C4-2B (cell line): ENCODE results near the gene ATRNL1.
"Not testable (repeated sequence)": the region's sequence is repeated elsewhere in the genome, so short reads cannot be mapped to it uniquely, and the experiment has no call there.

ENCODE experiments used
- H3K27ac ChIP-seq: fragments of 450-650 bp; 2 replicates; pipeline ENCODE4 v1.5.1; 2017
- ZFX ChIP-seq: fragments of 450-650 bp; IDR thresholded peaks from 2 replicates; pipeline ENCODE4 v1.6.1; 2017
- TF ChIP-seq, protein P1 (sequence below): fragments of 450-650 bp; conservative IDR thresholded peaks from 2 replicates; pipeline ENCODE4 v1.5.1; 2017; ENCODE audit warnings: mild to moderate bottlenecking

ATRNL1 gene

DNA sequence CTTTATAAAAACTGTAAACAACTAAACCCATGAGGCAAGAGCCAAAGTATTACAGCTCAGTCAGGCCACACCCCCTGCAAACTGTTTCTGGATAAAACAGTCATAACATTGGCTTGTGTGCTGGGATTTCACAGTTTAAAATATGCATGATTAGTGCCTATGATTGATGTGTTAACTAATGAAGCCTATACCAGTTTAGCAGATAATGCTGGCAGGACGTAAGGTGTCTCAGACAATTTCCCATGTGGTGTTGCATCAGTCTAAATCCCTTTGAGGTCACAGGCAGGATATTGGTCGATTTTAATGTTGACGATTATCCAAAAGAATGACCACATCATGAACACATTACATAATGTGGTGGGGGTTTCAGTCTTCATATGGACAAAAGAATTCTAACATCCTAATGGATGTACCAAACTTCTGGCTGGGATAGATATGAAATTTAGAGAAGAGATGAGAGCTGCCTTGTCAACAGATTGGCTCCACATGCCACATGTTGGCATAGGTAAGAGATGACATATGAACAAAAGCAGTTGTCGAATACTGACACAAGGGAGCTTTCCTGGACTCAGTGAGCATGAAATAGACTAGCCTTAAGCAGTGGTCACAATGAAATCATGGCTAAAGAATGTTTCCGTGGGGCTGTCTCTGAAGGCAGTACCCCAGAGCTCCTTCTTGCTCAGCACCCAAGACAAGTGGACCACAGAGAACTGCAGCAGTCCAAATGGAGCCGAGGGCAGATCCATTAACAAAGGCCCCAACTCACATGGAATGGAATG is 734.3 kb downstream of the ATRNL1 start:
- TF ChIP-seq ZFX, result no peak
- TF ChIP-seq, protein P1, sequence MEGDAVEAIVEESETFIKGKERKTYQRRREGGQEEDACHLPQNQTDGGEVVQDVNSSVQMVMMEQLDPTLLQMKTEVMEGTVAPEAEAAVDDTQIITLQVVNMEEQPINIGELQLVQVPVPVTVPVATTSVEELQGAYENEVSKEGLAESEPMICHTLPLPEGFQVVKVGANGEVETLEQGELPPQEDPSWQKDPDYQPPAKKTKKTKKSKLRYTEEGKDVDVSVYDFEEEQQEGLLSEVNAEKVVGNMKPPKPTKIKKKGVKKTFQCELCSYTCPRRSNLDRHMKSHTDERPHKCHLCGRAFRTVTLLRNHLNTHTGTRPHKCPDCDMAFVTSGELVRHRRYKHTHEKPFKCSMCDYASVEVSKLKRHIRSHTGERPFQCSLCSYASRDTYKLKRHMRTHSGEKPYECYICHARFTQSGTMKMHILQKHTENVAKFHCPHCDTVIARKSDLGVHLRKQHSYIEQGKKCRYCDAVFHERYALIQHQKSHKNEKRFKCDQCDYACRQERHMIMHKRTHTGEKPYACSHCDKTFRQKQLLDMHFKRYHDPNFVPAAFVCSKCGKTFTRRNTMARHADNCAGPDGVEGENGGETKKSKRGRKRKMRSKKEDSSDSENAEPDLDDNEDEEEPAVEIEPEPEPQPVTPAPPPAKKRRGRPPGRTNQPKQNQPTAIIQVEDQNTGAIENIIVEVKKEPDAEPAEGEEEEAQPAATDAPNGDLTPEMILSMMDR, result no peak
- no peak overlapping the region for H3K27ac ChIP-seq

DNA sequence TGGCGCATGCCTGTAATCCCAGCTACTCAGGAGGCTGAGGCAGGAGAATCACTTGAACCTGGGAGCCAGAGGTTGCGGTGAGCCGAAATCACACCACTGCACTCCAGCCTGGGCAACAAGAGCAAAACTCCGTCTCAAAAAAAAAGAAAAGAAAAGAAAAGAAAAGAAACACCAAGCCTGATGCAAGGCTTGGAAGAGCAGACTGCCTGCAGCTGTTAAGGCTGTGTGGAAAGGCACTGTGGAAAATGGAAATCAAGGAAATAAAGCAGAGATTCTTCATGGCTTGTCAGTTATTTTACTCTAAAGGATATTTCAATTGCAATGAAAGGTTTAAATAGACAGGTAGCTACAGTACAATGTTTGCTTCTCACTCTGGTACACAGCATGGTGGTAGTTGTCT is 735.0 kb downstream of the ATRNL1 start:
- not testable (repeated sequence) for H3K27ac ChIP-seq

DNA sequence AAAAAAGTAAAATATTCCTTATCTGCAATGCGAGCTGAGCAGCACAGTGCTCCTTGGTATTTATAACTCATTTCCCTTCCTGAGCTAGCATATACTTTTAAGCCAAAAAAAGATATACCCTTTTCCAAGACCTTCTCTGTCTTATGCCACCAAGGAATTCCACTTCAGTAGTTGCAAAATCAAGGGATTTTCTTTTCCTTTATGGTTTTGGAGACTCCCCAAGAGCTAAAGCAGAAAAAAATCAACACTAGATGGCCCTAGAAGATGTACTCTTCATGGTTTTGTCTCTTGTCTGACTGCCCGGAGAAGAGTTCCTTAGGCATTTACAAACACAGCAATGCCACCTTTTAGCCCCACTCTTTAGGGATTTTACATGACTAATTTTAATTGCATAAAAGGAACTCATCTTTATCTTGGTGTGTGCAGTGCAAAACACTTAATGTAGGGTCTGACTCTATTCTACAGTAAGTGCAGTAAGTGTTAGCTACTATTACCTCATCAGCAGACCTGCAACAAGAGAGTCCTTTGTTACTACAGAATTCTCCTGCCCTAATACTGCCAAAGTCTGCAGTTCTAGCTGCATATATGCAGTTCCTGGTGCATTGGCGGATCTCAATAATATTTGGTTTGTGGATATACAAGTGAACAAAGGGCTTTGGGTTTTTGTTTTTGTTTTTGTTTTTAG is 736.5 kb downstream of the ATRNL1 start:
- TF ChIP-seq, protein P1, result peak; percentile 16; the same call in 1 of the 2 replicates
- no peak for TF ChIP-seq ZFX
- H3K27ac ChIP-seq, result no peak overlapping the region

DNA sequence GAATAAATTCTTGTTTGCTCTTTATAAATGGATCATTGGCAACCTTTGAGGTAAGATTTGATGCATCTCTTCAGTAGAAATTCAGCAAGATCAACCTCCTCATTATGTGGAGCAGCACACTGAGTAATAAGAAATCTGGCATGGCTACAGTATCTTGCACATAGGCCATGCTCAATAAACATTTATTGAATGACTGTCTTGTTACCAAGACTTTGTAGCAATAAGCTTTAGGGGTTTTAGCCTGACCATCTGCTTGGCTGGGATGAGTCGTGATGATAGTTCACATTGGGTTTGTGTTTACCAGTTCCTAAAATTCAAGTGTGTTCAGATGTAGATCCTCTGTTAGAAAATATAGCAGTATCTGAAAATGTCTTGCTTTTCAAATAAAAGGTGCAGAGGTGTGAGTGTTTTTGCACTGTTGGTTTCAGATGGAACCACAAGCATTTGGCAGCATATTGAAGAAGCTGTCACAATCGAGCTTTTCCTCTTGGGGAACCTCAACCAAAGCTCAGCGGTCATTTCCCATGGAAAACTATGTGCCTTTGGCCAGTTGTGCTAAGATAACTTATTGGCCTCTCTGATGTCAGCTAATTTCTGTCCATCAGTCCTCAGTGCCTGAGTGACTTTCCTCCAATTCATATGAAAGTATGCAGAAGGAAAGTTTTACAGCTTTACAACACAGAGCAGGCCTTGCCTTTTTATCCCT is 737.3 kb downstream of the ATRNL1 start:
- TF ChIP-seq, protein P1, result no peak
- no peak for TF ChIP-seq ZFX
- no peak overlapping the region for H3K27ac ChIP-seq

DNA sequence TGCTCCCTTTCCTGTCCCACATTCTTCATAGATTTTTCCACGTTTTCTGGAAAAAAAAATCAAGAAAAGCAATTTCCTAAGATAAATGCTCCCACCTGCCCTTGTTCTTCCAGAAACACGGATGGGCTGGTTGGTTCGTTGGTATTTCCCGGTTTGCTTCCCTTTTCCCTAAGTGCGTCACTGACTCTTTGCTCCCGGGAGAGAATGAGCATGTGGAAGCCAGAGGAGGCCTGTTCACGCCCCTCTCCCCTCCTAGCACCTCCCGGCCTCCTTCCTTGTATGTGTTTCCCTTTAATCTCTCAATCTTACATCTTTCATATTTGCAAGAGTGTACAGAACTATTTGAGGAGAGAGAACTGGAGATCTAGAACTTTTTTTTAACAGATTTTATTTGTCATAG is 737.9 kb downstream of the ATRNL1 start:
- TF ChIP-seq, protein P1, result no peak
- no peak for TF ChIP-seq ZFX
- H3K27ac ChIP-seq, result no peak overlapping the region

DNA sequence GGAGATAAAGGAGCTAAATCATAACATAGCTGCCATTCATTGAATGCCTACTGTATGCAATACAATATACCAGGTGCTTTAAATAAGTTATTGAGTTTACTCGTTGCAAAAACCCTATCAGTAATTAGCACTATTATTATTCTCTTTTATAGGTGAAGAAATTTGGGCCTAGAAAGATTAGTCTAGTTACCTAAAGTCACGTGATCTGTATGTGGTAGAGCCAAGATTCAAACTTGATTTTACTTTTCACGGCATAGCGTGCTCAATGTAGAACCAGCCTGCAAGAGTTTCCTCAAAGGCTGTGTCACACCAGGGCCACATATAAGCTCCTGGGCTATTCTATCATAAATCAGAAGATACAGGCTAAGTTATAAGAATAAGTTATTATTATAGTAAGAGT is 740.0 kb downstream of the ATRNL1 start:
- no peak overlapping the region for H3K27ac ChIP-seq
- no peak for TF ChIP-seq ZFX
- TF ChIP-seq, protein P1, result no peak

DNA sequence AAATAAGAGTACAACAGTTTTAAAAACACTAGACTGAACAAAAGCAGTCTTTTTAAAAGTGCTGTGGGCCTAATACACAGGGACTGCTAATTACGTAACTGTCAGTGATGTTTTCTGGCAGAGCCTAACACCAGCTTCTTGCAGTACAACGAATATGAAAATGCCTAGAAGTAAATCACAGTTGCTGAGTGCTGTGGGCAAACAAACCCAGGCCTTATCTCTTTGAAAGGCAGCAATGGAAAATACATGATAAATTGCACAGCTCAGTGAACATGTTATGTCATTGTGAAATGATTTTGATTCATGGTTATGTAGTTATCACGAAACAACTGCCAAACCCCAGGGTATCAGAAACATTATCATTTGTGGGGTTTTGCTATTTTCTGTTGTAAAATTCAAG is 751.4 kb downstream of the ATRNL1 start:
- no peak overlapping the region for H3K27ac ChIP-seq
- TF ChIP-seq, protein P1, result no peak
- TF ChIP-seq ZFX, result no peak
